Transverse colon (tissue), 3 donors: Measurements from ENCODE around the gene MBNL1.

Experiments used
- POLR2A ChIP-seq: fragments of 450-650 bp; IDR thresholded peaks from one replicate; pipeline ENCODE4 v1.6.1; 2016; ENCODE audit warnings: antibody characterized with exemption, mild to moderate bottlenecking, moderate library complexity
- POLR2AphosphoS5 ChIP-seq, 3 donors: sonication (generic); formaldehyde crosslinking; IDR thresholded peaks; one replicate each; pipeline ENCODE4 v1.6.1; 2016; ENCODE audit warnings: antibody characterized with exemption in 3 of 3

DNA sequence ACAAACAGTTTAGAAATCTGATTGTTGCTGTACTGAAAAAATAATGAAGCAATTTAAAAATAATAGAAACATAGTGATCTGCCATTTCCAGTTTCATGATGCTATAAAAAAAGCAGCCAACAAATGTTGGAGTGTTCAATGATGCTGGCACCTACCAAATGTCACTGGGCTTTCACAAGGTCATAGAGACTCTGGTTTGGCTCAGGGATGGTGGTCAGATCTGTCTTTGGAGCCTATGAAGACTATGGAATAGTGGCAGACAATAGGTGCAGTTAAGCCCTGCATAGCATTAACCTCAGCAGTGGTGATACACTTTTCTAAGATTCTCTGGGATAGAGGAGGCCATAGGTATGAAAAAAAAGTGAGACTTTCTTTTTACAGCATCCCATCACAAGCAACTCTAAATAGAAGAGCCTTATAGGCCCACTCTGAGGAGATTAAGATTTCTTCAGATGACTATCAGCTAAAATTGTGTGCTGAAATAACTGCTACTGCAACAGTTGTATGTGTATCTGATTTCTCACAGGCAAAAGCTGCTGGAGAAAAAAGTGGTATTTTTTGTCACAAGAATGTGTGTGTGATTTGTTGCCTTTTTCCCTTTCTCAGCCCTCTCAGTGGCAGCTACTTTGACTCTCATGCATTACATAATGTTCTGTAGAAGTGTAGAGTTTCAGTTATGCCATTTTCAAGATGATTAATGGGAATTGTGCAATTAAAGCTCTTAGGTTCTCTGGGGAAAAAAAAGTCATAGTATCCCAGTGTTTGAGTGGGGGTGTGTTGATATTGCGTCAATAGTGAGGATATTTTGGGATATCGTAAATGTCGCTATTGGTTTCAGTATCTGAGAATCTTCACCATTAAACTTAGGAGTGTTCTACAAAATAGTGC, 137.4 kb downstream of the MBNL1 start:
- TF ChIP-seq POLR2AphosphoS5 (IDR thresholded peaks at IDR 0.05) (peak; percentile 40 to 90 (median 77)), POLR2A (no peak)
